ENCODE measurements around the gene AUTS2. TPM values are rescaled to one million over a fixed set of nuclear protein-coding genes. Genes with fewer than 3 reads are reported as not detected.

Gene AUTS2
- total RNA-seq, 1 experiment from 2014 or later: 42.1 TPM

DNA sequence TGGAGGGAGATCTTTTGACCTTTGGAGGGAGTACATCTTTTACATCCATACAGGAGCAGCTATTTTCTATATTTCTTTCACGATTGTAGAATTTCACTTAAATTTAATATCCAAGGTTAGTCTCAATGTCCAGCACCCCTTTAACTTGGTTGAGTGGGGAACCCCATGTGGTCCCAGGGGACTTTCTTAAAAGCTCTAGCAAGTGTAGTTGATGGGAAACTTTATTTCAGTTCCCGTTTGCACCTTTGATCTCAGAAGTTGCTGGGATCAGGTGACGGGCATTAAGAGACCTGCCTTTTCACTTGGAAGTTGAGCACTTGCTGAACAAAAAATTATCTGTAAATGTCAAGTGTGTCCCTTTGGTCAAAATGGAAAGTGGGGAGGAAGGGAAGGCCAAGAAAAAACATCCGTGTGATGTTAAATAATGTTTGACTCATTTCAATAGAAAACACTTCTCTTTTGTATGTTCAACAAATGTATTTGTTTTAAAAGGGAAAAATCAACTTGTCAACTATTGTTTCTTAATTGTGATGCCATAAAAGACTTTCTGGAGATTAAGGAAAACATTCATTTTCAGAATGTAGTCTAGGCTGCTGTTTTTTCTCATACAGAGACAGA, 1163.5 kb downstream of the AUTS2 start:
- ChIA-PET CTCF (no interaction called here), POLR2A (ENCODE audit: low non-redundant PET) (no interaction called here)
- no peaks in the 10 kb centered on the region for H3K9me3 ChIP-seq (ENCODE audit: low read depth, low read length, poor library complexity, severe bottlenecking)
- TF ChIP-seq, protein P1, sequence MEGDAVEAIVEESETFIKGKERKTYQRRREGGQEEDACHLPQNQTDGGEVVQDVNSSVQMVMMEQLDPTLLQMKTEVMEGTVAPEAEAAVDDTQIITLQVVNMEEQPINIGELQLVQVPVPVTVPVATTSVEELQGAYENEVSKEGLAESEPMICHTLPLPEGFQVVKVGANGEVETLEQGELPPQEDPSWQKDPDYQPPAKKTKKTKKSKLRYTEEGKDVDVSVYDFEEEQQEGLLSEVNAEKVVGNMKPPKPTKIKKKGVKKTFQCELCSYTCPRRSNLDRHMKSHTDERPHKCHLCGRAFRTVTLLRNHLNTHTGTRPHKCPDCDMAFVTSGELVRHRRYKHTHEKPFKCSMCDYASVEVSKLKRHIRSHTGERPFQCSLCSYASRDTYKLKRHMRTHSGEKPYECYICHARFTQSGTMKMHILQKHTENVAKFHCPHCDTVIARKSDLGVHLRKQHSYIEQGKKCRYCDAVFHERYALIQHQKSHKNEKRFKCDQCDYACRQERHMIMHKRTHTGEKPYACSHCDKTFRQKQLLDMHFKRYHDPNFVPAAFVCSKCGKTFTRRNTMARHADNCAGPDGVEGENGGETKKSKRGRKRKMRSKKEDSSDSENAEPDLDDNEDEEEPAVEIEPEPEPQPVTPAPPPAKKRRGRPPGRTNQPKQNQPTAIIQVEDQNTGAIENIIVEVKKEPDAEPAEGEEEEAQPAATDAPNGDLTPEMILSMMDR (conservative IDR thresholded peaks at IDR 0.05; ENCODE audit: low read depth, low read length): no peak
- no peak for TF ChIP-seq EZH2 (IDR thresholded peaks at IDR 0.05; ENCODE audit: borderline replicate concordance, low read depth, low read length, poor library complexity, severe bottlenecking)
- no TSS peak for BruUV-seq (replicated peaks)
- no peak overlapping the region for H3K4me3 ChIP-seq (ENCODE audit: low read depth, low read length, poor library complexity, severe bottlenecking)
- H3K27ac ChIP-seq (ENCODE audit: low read depth, low read length, poor library complexity, severe bottlenecking): no peak overlapping the region
- H3K4me1 ChIP-seq (ENCODE audit: insufficient read depth, low read length, poor library complexity, severe bottlenecking): no peaks in the 10 kb centered on the region
- no peaks in the 10 kb centered on the region for H3K36me3 ChIP-seq (ENCODE audit: insufficient read depth, low read length, poor library complexity, severe bottlenecking)
- intact Hi-C loops (cut with micrococcal nuclease; ENCODE audit: unreplicated experiment): no loop called here
- DNase-seq (ENCODE audit: low spot score): no peak
- no peaks in the 10 kb centered on the region for H3K27me3 ChIP-seq (replicated peaks; ENCODE audit: insufficient read depth, low read depth, low read length, poor library complexity)

DNA sequence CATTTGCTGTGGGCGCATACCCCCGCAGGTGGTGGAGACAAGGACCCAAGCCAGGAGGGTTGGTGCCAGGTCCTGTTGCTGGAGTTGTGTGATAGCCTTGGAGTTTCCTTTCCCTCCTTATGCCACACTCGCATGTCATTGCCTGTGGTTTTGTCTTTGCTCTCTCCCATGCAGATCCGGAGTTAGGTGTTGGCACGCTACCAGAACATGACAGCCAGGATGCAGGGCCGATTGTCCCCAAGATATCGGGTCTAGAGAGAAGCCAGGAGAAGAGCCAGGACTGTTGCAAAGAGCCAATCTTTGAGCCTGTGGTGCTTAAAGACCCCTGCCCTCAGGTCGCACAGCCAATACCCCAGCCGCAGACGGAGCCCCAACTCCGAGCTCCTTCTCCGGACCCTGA, 1164.4 kb downstream of the AUTS2 start:
- Histone ChIP-seq H3K4me3 (ENCODE audit: low read depth, low read length, poor library complexity, severe bottlenecking) (no peak overlapping the region), H3K9me3 (ENCODE audit: low read depth, low read length, poor library complexity, severe bottlenecking) (no peaks in the 10 kb centered on the region), H3K4me1 (ENCODE audit: insufficient read depth, low read length, poor library complexity, severe bottlenecking) (no peaks in the 10 kb centered on the region), H3K27me3 (replicated peaks; ENCODE audit: insufficient read depth, low read depth, low read length, poor library complexity) (no peaks in the 10 kb centered on the region), H3K27ac (ENCODE audit: low read depth, low read length, poor library complexity, severe bottlenecking) (no peak overlapping the region), H3K36me3 (ENCODE audit: insufficient read depth, low read length, poor library complexity, severe bottlenecking) (no peaks in the 10 kb centered on the region)
- POLR2A ChIA-PET (ENCODE audit: low non-redundant PET): no interaction called here
- DNase-seq (ENCODE audit: low spot score): no peak
- intact Hi-C loops (cut with micrococcal nuclease; ENCODE audit: unreplicated experiment): no loop called here
- TF ChIP-seq EZH2 (IDR thresholded peaks at IDR 0.05; ENCODE audit: borderline replicate concordance, low read depth, low read length, poor library complexity, severe bottlenecking): no peak
- TF ChIP-seq, protein P1 (conservative IDR thresholded peaks at IDR 0.05; ENCODE audit: low read depth, low read length): no peak
- BruUV-seq (replicated peaks): no TSS peak
- CTCF ChIA-PET: no interaction called here

DNA sequence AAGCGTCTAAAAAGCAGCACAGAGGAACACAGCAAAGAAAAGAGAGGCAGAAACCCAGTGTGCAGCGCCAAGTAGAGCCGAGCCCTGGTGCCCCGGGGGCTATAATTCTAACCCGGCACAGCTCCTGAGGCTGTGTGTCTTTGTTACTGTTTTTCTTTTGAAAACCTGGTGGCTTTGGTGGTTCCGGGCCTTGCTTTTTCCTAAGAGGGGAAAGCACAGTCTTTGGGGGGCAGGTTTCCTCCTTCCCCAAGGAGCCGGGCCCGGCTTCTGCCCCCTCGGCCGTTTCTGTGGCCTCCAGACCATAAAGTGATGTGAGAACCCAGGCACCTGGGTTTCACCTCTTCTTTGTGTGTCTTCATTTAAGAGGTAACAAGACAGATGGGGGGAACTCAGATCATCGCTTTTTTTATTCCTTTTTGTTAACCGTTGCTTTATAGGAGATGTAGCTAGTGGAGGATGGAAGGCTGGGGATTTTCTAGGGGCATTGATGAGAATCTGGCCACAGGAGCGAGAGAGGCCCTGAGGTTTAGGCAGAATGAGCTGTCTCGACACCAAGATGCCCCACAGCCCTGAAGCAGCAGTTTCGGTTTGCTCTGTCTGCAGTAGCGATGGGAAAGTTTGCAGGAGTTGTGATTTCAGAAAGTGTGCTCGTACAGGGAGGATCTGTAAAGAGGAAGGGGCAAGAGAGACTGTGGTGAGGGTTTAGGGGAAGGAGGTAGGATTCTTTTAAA, 1165.9 kb downstream of the AUTS2 start:
- no peak overlapping the region for H3K4me3 ChIP-seq (ENCODE audit: low read depth, low read length, poor library complexity, severe bottlenecking)
- no peaks in the 10 kb centered on the region for H3K27me3 ChIP-seq (replicated peaks; ENCODE audit: insufficient read depth, low read depth, low read length, poor library complexity)
- ChIA-PET POLR2A (ENCODE audit: low non-redundant PET) (no interaction called here), CTCF (no interaction called here)
- intact Hi-C loops (cut with micrococcal nuclease; ENCODE audit: unreplicated experiment): no loop called here
- no peaks in the 10 kb centered on the region for H3K36me3 ChIP-seq (ENCODE audit: insufficient read depth, low read length, poor library complexity, severe bottlenecking)
- H3K27ac ChIP-seq (ENCODE audit: low read depth, low read length, poor library complexity, severe bottlenecking): no peak overlapping the region
- BruUV-seq (replicated peaks): no TSS peak
- no peaks in the 10 kb centered on the region for H3K4me1 ChIP-seq (ENCODE audit: insufficient read depth, low read length, poor library complexity, severe bottlenecking)
- TF ChIP-seq EZH2 (IDR thresholded peaks at IDR 0.05; ENCODE audit: borderline replicate concordance, low read depth, low read length, poor library complexity, severe bottlenecking): no peak
- TF ChIP-seq, protein P1 (conservative IDR thresholded peaks at IDR 0.05; ENCODE audit: low read depth, low read length): no peak
- no peak for DNase-seq (ENCODE audit: low spot score)
- no peaks in the 10 kb centered on the region for H3K9me3 ChIP-seq (ENCODE audit: low read depth, low read length, poor library complexity, severe bottlenecking)

All from A673 (cell line).